Hepatocyte (in vitro differentiated cells): ENCODE results near the gene ZC3H4. TPM values are rescaled to one million over a fixed set of nuclear protein-coding genes. Genes with fewer than 3 reads are reported as not detected.

ENCODE experiments used
- DNase-seq: peaks from one replicate; pipeline ENCODE4 v3.0.0-alpha.2; 2016; ENCODE audit warnings: low spot score
- H2AFZ ChIP-seq: fragments of 200-600 bp; sonication (generic); 2 replicates; pipeline ENCODE4 v1.6.0; 2016; ENCODE audit warnings: antibody characterized with exemption, mild to moderate bottlenecking
- H3K27ac ChIP-seq: fragments of 200-600 bp; sonication (generic); 2 replicates; pipeline ENCODE4 v1.5.1; 2016; ENCODE audit warnings: mild to moderate bottlenecking
- H3K27me3 ChIP-seq: fragments of 200-600 bp; sonication (generic); 2 replicates; pipeline ENCODE4 v1.6.1; 2016
- H3K36me3 ChIP-seq: fragments of 200-600 bp; sonication (generic); replicated peaks from 2 replicates; pipeline ENCODE4 v1.5.1; 2016; ENCODE audit warnings: low read depth; ENCODE audit not compliant: insufficient read depth
- H3K4me1 ChIP-seq: fragments of 200-600 bp; sonication (generic); 2 replicates; pipeline ENCODE4 v1.5.1; 2016; ENCODE audit warnings: mild to moderate bottlenecking, moderate library complexity; ENCODE audit not compliant: insufficient read depth
- H3K4me2 ChIP-seq: fragments of 200-600 bp; sonication (generic); 2 replicates; pipeline ENCODE4 v1.6.0; 2016
- H3K4me3 ChIP-seq: fragments of 200-600 bp; sonication (generic); 2 replicates; pipeline ENCODE4 v1.5.1; 2016; ENCODE audit warnings: mild to moderate bottlenecking
- H3K79me2 ChIP-seq: fragments of 200-600 bp; sonication (generic); 2 replicates; pipeline ENCODE4 v1.6.0; 2017; ENCODE audit warnings: mild to moderate bottlenecking
- H3K9me2 ChIP-seq: fragments of 200-600 bp; sonication (generic); replicated peaks from 2 replicates; pipeline ENCODE4 v1.6.0; 2017; ENCODE audit warnings: mild to moderate bottlenecking; ENCODE audit not compliant: insufficient read depth
- H3K9me3 ChIP-seq: fragments of 200-600 bp; sonication (generic); 2 replicates; pipeline ENCODE4 v1.5.1; 2016; ENCODE audit warnings: low read depth, mild to moderate bottlenecking
- H4K20me1 ChIP-seq: fragments of 200-600 bp; sonication (generic); 2 replicates; pipeline ENCODE4 v1.6.0; 2016; ENCODE audit warnings: mild to moderate bottlenecking; ENCODE audit not compliant: insufficient read depth, poor library complexity, severe bottlenecking
- CTCF ChIP-seq: fragments of 200-600 bp; sonication (generic); IDR thresholded peaks from 2 replicates; pipeline ENCODE4 v1.5.1; 2016; ENCODE audit warnings: antibody characterized with exemption, mild to moderate bottlenecking; ENCODE audit not compliant: poor library complexity
- EZH2 ChIP-seq: fragments of 200-600 bp; sonication (generic); IDR thresholded peaks from 2 replicates; pipeline ENCODE4 v1.6.1; 2016; ENCODE audit warnings: antibody characterized with exemption, mild to moderate bottlenecking, borderline replicate concordance
- EZH2phosphoT487 ChIP-seq: fragments of 200-600 bp; sonication (generic); IDR thresholded peaks from one replicate; pipeline ENCODE4 v1.6.1; 2018; ENCODE audit warnings: antibody characterized with exemption, mild to moderate bottlenecking, low read depth, moderate library complexity; ENCODE audit not compliant: unreplicated experiment, severe bottlenecking
- WGBS: methylation state at CpG from one replicate; pipeline ENCODE4 v1.1.6; 2016; ENCODE audit warnings: low lambda C conversion rate; ENCODE audit errors: missing lambda C conversion rate; 5-methylcytosine and 5-hydroxymethylcytosine counted together
- polyA plus RNA-seq: library from polyadenylated mRNA; unstranded; fragments of >200 nt; fragmentation: Nextera tagmentation; extraction: Ambion mirVana; gene quantifications from 2 replicates; pipeline ENCODE4 v1.2.1, GENCODE V29; 2016
- total RNA-seq: library from RNA; depleted of rRNA; stranded (reverse); fragments of >200 nt; gene quantifications from 2 replicates; pipeline ENCODE4 v1.2.3, GENCODE V29; 2014

ZC3H4 gene
- total and polyA plus RNA-seq, 2 experiments from 2014 or later = 4.3 to 13.1 TPM

GRCh38 chr19:47067215-47067847 lies 46.2 kb downstream of the ZC3H4 start:
- 95% methylated on average over 20 of the region's 36 CpGs for WGBS
- Histone ChIP-seq H4K20me1 (no peaks in the 10 kb centered on the region), H3K4me2 (no peak overlapping the region), H3K79me2 (no peaks in the 10 kb centered on the region), H3K4me3 (no peak overlapping the region), H3K36me3 (no peaks in the 10 kb centered on the region), H3K4me1 (no peaks in the 10 kb centered on the region), H3K9me2 (no peaks in the 10 kb centered on the region), H3K27ac (no peak overlapping the region), H3K27me3 (no peaks in the 10 kb centered on the region), H3K9me3 (no peaks in the 10 kb centered on the region), H2AFZ (no peak overlapping the region)
- TF ChIP-seq EZH2phosphoT487 (no peak), EZH2 (no peak), CTCF (no peak)
- no peak for DNase-seq

- H3K9me2 ChIP-seq = no peaks in the 10 kb centered on the region
- TF ChIP-seq CTCF (no peak), EZH2 (no peak), EZH2phosphoT487 (no peak)
- H2AFZ ChIP-seq = no peak overlapping the region
- WGBS = 97% methylated on average over 19 of the region's 61 CpGs
- no peaks in the 10 kb centered on the region for H3K36me3 ChIP-seq
- H3K4me2 ChIP-seq = no peak overlapping the region
- no peak overlapping the region for H3K4me3 ChIP-seq
- no peak for DNase-seq
- H3K9me3 ChIP-seq = no peaks in the 10 kb centered on the region
- no peak overlapping the region for H3K27ac ChIP-seq
- no peaks in the 10 kb centered on the region for H4K20me1 ChIP-seq
- no peaks in the 10 kb centered on the region for H3K4me1 ChIP-seq
- H3K79me2 ChIP-seq = no peaks in the 10 kb centered on the region
- H3K27me3 ChIP-seq = no peaks in the 10 kb centered on the region
Measured at GRCh38 chr19:47066376-47067214, 47.0 kb downstream of the ZC3H4 start.

- Histone ChIP-seq H3K9me3 (no peaks in the 10 kb centered on the region), H3K9me2 (no peaks in the 10 kb centered on the region), H3K36me3 (no peaks in the 10 kb centered on the region), H3K27ac (no peak overlapping the region), H3K27me3 (no peaks in the 10 kb centered on the region), H3K79me2 (no peaks in the 10 kb centered on the region), H3K4me2 (no peak overlapping the region), H4K20me1 (no peaks in the 10 kb centered on the region), H2AFZ (no peak overlapping the region), H3K4me3 (no peak overlapping the region), H3K4me1 (no peaks in the 10 kb centered on the region)
- TF ChIP-seq EZH2 (no peak), CTCF (no peak), EZH2phosphoT487 (no peak)
- WGBS = 94% methylated on average over 11 of the region's 11 CpGs
- no peak for DNase-seq
Measured at GRCh38 chr19:47065242-47065641, 48.3 kb downstream of the ZC3H4 start.
